WTC11 (cell line): ENCODE measurements around the gene FAM13A. TPM values are rescaled to one million over a fixed set of nuclear protein-coding genes. Genes with fewer than 3 reads are reported as not detected.

ENCODE experiments used
- ATAC-seq: fragments of 200-7000 bp; cut with Tn5 transposase; 2 replicates; pipeline ENCODE4 v1.10.0; 2021; ENCODE audit warnings: mild to moderate bottlenecking, moderate library complexity
- CTCF ChIA-PET: fragments of 300-600 bp; sonication (Branson Sonifier 250); formaldehyde crosslinking; loops from one replicate; lab custom pipeline; 2021; ENCODE audit warnings: antibody characterized with exemption; lab: Charles Lee
- POLR2A ChIA-PET: fragments of 350-600 bp; sonication (Branson Sonifier 250); formaldehyde crosslinking; loops from one replicate; lab custom pipeline; 2021; ENCODE audit warnings: antibody characterized with exemption; lab: Charles Lee
- DNase-seq: peaks from one replicate; pipeline ENCODE4 v3.0.0; 2021; ENCODE audit warnings: low spot score
- H3K27ac Mint-ChIP-seq: 2 replicates; pipeline ENCODE4 v1.8.0; 2021; ENCODE audit warnings: mixed read lengths
- H3K27me3 Mint-ChIP-seq: 2 replicates; pipeline ENCODE4 v1.8.0; 2021; ENCODE audit warnings: low read depth, mild to moderate bottlenecking, moderate library complexity, mixed read lengths
- H3K36me3 Mint-ChIP-seq: 2 replicates; pipeline ENCODE4 v1.8.0; 2021; ENCODE audit warnings: mixed read lengths
- H3K4me1 Mint-ChIP-seq: 2 replicates; pipeline ENCODE4 v1.8.0; 2022; ENCODE audit warnings: mixed read lengths
- H3K4me3 Mint-ChIP-seq: 2 replicates; pipeline ENCODE4 v1.8.0; 2021; ENCODE audit warnings: mild to moderate bottlenecking, moderate library complexity, mixed read lengths
- H3K9me3 Mint-ChIP-seq: 2 replicates; pipeline ENCODE4 v1.8.0; 2021; ENCODE audit warnings: mixed read lengths
- E2F5 ChIP-seq: sonication (generic); formaldehyde crosslinking; IDR thresholded peaks from 2 replicates; pipeline ENCODE4 v1.8.1; 2022; ENCODE audit warnings: mild to moderate bottlenecking, moderate library complexity, missing genetic modification reagents
- ELF4 ChIP-seq: sonication (generic); formaldehyde crosslinking; IDR thresholded peaks from 2 replicates; pipeline ENCODE4 v1.8.1; 2022; ENCODE audit warnings: low read depth, mild to moderate bottlenecking, moderate library complexity, missing genetic modification reagents
- EMX1 ChIP-seq: fragments of 250-450 bp; sonication (Bioruptor Pico); IDR thresholded peaks from 2 replicates; pipeline ENCODE4 v1.8.0; 2021; ENCODE audit warnings: mild to moderate bottlenecking
- ETV6 ChIP-seq: sonication (generic); formaldehyde crosslinking; IDR thresholded peaks from 2 replicates; pipeline ENCODE4 v1.8.1; 2022; ENCODE audit warnings: mild to moderate bottlenecking, missing genetic modification reagents
- GABPB1 ChIP-seq: sonication (generic); formaldehyde crosslinking; IDR thresholded peaks from 2 replicates; pipeline ENCODE4 v1.8.1; 2023; ENCODE audit warnings: mild to moderate bottlenecking, missing genetic modification reagents
- IRF1 ChIP-seq: sonication (generic); formaldehyde crosslinking; IDR thresholded peaks from 2 replicates; pipeline ENCODE4 v1.8.0; 2023; ENCODE audit warnings: missing genetic modification reagents
- IRF2 ChIP-seq: sonication (generic); formaldehyde crosslinking; IDR thresholded peaks from 2 replicates; pipeline ENCODE4 v1.8.0; 2022; ENCODE audit warnings: low read depth, missing genetic modification reagents, borderline replicate concordance
- JAZF1 ChIP-seq: fragments of 250-450 bp; sonication (Bioruptor Pico); IDR thresholded peaks from 2 replicates; pipeline ENCODE4 v1.9.0; 2021; ENCODE audit warnings: moderate library complexity, mild to moderate bottlenecking, inconsistent platforms
- JUN ChIP-seq: sonication (generic); formaldehyde crosslinking; IDR thresholded peaks from 2 replicates; pipeline ENCODE4 v1.8.0; 2023; ENCODE audit warnings: mild to moderate bottlenecking, missing genetic modification reagents
- KAT7 ChIP-seq: sonication (generic); formaldehyde crosslinking; IDR thresholded peaks from 2 replicates; pipeline ENCODE4 v1.8.1; 2023; ENCODE audit warnings: missing genetic modification reagents, mild to moderate bottlenecking, borderline replicate concordance
- NR1H2 ChIP-seq: sonication (generic); formaldehyde crosslinking; IDR thresholded peaks from 2 replicates; pipeline ENCODE4 v1.9.0; 2021; ENCODE audit warnings: mild to moderate bottlenecking, moderate library complexity, missing genetic modification reagents
- OVOL2 ChIP-seq: fragments of 250-450 bp; sonication (Bioruptor Pico); IDR thresholded peaks from 2 replicates; pipeline ENCODE4 v1.9.0; 2021; ENCODE audit warnings: mild to moderate bottlenecking, borderline replicate concordance
- RORB ChIP-seq: fragments of 250-450 bp; sonication (Bioruptor Pico); IDR thresholded peaks from 2 replicates; pipeline ENCODE4 v1.9.0; 2021; ENCODE audit warnings: mild to moderate bottlenecking
- SMAD3 ChIP-seq: sonication (generic); formaldehyde crosslinking; IDR thresholded peaks from 2 replicates; pipeline ENCODE4 v1.8.0; 2022; ENCODE audit warnings: missing genetic modification reagents, mild to moderate bottlenecking, borderline replicate concordance
- SOX15 ChIP-seq: fragments of 250-450 bp; sonication (Bioruptor Pico); IDR thresholded peaks from 2 replicates; pipeline ENCODE4 v1.9.0; 2021; ENCODE audit warnings: mild to moderate bottlenecking
- TCF7 ChIP-seq: sonication (generic); formaldehyde crosslinking; IDR thresholded peaks from 2 replicates; pipeline ENCODE4 v1.8.0; 2022; ENCODE audit warnings: mild to moderate bottlenecking, low read depth, missing genetic modification reagents, moderate library complexity
- TEAD1 ChIP-seq: sonication (generic); formaldehyde crosslinking; IDR thresholded peaks from 2 replicates; pipeline ENCODE4 v1.8.0; 2022; ENCODE audit warnings: mild to moderate bottlenecking, missing genetic modification reagents
- TEAD4 ChIP-seq: sonication (generic); formaldehyde crosslinking; IDR thresholded peaks from 2 replicates; pipeline ENCODE4 v1.8.0; 2022; ENCODE audit warnings: mild to moderate bottlenecking, missing genetic modification reagents
- TP53 ChIP-seq: sonication (generic); formaldehyde crosslinking; IDR thresholded peaks from 2 replicates; pipeline ENCODE4 v1.8.1; 2023; ENCODE audit warnings: mild to moderate bottlenecking, missing genetic modification reagents
- ZNF121 ChIP-seq: sonication (generic); formaldehyde crosslinking; IDR thresholded peaks from 2 replicates; pipeline ENCODE4 v1.8.0; 2023; ENCODE audit warnings: missing genetic modification reagents
- ZNF232 ChIP-seq: sonication (generic); formaldehyde crosslinking; IDR thresholded peaks from 2 replicates; pipeline ENCODE4 v1.8.0; 2022; ENCODE audit warnings: mild to moderate bottlenecking, missing genetic modification reagents
- ZNF263 ChIP-seq: sonication (generic); formaldehyde crosslinking; IDR thresholded peaks from 2 replicates; pipeline ENCODE4 v1.8.1; 2022; ENCODE audit warnings: low read depth, mild to moderate bottlenecking, moderate library complexity, missing genetic modification reagents
- ZNF671 ChIP-seq: fragments of 250-450 bp; sonication (Bioruptor Pico); IDR thresholded peaks from 2 replicates; pipeline ENCODE4 v1.8.0; 2021; ENCODE audit warnings: mild to moderate bottlenecking
- total RNA-seq: library from RNA; stranded (reverse); gene quantifications from 3 replicates; pipeline ENCODE4 v1.2.3, GENCODE V29; 2021
- TF ChIP-seq, protein P1 (sequence below): sonication (generic); formaldehyde crosslinking; conservative IDR thresholded peaks from 2 replicates; pipeline ENCODE4 v1.8.1; 2022; ENCODE audit warnings: mild to moderate bottlenecking, missing genetic modification reagents
- TF ChIP-seq, protein P2 (sequence below): sonication (generic); formaldehyde crosslinking; IDR thresholded peaks from 2 replicates; pipeline ENCODE4 v1.8.1; 2023; ENCODE audit warnings: mild to moderate bottlenecking, missing genetic modification reagents, moderate library complexity
- TF ChIP-seq, protein P3 (sequence below): sonication (generic); formaldehyde crosslinking; IDR thresholded peaks from 2 replicates; pipeline ENCODE4 v1.8.0; 2023; ENCODE audit warnings: mild to moderate bottlenecking, missing genetic modification reagents
- TF ChIP-seq, protein P4 (sequence below): fragments of 250-450 bp; sonication (Bioruptor Pico); IDR thresholded peaks from 2 replicates; pipeline ENCODE4 v1.9.0; 2021; ENCODE audit warnings: moderate library complexity, mild to moderate bottlenecking, inconsistent platforms, borderline replicate concordance
- TF ChIP-seq, protein P5 (sequence below): sonication (generic); formaldehyde crosslinking; IDR thresholded peaks from 2 replicates; pipeline ENCODE4 v1.8.0; 2022; ENCODE audit warnings: mild to moderate bottlenecking, missing genetic modification reagents

Gene FAM13A
- total RNA-seq, 1 experiment from 2014 or later = 14.6 TPM

DNA sequence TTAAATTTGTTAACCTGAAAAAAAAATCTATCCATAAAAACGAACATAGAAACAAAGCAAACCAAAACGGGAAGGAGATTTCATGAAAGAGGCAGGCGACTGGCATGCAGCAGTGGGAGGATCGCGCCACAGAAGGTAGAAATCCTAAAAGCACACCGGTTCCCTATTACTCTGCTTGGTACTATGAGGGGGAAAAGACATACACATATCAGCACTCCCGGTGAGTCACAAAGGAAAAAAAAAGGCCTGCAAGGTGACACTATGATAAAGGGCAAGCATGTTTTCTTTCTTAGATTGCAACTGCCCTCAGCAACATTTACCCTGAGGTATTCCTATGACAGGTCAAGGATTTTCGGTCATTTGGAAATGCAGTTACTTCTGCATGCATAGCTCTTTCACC lies 298.7 kb downstream of the FAM13A start:
- Mint-ChIP-seq H3K4me3 (no peak overlapping the region), H3K4me1 (peaks cover 32% of the 10 kb centered on the region), H3K27ac (peak overlapping the region; percentile 61), H3K36me3 (0 out of 2 replicates have a peak, but pooled peaks cover 5% of the 10 kb centered on the region), H3K9me3 (no peaks in the 10 kb centered on the region), H3K27me3 (no peaks in the 10 kb centered on the region)
- TF ChIP-seq SMAD3 (no peak), ZNF671 (CRISPR knock-in tag) (no peak), ETV6 (CRISPR knock-in tag) (no peak), ELF4 (CRISPR knock-in tag) (no peak), JAZF1 (CRISPR knock-in tag) (no peak), ZNF121 (CRISPR knock-in tag) (no peak), ZNF232 (CRISPR knock-in tag) (no peak), TP53 (CRISPR knock-in tag) (no peak), IRF2 (CRISPR knock-in tag) (no peak), KAT7 (no peak), NR1H2 (CRISPR knock-in tag) (no peak), JUN (CRISPR knock-in tag) (no peak), TEAD4 (CRISPR knock-in tag) (no peak), SOX15 (CRISPR knock-in tag) (no peak), TCF7 (no peak), RORB (CRISPR knock-in tag) (no peak), OVOL2 (no peak)
- TF ChIP-seq, protein P1, sequence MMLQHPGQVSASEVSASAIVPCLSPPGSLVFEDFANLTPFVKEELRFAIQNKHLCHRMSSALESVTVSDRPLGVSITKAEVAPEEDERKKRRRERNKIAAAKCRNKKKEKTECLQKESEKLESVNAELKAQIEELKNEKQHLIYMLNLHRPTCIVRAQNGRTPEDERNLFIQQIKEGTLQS = no peak
- TF ChIP-seq, protein P2, sequence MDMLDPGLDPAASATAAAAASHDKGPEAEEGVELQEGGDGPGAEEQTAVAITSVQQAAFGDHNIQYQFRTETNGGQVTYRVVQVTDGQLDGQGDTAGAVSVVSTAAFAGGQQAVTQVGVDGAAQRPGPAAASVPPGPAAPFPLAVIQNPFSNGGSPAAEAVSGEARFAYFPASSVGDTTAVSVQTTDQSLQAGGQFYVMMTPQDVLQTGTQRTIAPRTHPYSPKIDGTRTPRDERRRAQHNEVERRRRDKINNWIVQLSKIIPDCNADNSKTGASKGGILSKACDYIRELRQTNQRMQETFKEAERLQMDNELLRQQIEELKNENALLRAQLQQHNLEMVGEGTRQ (CRISPR knock-in tag) = no peak
- TF ChIP-seq, protein P3, sequence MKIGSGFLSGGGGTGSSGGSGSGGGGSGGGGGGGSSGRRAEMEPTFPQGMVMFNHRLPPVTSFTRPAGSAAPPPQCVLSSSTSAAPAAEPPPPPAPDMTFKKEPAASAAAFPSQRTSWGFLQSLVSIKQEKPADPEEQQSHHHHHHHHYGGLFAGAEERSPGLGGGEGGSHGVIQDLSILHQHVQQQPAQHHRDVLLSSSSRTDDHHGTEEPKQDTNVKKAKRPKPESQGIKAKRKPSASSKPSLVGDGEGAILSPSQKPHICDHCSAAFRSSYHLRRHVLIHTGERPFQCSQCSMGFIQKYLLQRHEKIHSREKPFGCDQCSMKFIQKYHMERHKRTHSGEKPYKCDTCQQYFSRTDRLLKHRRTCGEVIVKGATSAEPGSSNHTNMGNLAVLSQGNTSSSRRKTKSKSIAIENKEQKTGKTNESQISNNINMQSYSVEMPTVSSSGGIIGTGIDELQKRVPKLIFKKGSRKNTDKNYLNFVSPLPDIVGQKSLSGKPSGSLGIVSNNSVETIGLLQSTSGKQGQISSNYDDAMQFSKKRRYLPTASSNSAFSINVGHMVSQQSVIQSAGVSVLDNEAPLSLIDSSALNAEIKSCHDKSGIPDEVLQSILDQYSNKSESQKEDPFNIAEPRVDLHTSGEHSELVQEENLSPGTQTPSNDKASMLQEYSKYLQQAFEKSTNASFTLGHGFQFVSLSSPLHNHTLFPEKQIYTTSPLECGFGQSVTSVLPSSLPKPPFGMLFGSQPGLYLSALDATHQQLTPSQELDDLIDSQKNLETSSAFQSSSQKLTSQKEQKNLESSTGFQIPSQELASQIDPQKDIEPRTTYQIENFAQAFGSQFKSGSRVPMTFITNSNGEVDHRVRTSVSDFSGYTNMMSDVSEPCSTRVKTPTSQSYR (CRISPR knock-in tag) = no peak
- DNase-seq (no peak), ATAC-seq (no peak)
- POLR2A ChIA-PET = no interaction called here
- CTCF ChIA-PET = interaction anchor here (1.2 to 1.3 kb wide), 2 partner anchors 51 to 85 kb away, joined by 3 read pairs; no protein-coding TSS in a partner anchor

DNA sequence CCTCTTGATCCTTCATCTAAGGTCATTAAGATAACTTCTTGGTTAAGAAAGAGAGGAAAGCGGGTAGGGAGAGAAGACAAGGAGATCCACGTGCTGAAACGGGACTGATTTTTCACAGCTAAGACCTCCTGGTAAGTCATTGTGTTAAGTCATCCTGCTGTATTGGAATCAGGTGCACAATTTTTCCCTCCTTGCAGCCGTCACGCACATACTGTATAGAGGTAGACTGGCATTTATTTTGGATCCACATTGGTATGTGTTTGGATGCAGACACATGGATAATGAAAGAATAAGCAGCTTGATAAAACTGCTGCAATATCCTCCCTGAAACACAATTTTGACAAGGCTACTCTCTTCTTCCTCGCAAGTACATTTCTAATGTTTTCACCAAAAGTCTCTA lies 299.2 kb downstream of the FAM13A start:
- Mint-ChIP-seq H3K27ac (peak overlapping the region; percentile 61; the same call in 1 of the 2 replicates), H3K4me3 (no peak overlapping the region), H3K36me3 (0 out of 2 replicates have a peak, but pooled peaks cover 3% of the 10 kb centered on the region), H3K4me1 (peaks cover 32% of the 10 kb centered on the region), H3K9me3 (no peaks in the 10 kb centered on the region), H3K27me3 (no peaks in the 10 kb centered on the region)
- no peak for DNase-seq
- ChIA-PET CTCF (interaction anchor here (1.3 kb wide), 1 partner anchor 85 kb away, joined by 3 read pairs; no protein-coding TSS in a partner anchor), POLR2A (no interaction called here)
- ATAC-seq = no peak
- TF ChIP-seq ZNF263 (CRISPR knock-in tag) = no peak
- TF ChIP-seq, all 79 proteins: peak for 0

DNA sequence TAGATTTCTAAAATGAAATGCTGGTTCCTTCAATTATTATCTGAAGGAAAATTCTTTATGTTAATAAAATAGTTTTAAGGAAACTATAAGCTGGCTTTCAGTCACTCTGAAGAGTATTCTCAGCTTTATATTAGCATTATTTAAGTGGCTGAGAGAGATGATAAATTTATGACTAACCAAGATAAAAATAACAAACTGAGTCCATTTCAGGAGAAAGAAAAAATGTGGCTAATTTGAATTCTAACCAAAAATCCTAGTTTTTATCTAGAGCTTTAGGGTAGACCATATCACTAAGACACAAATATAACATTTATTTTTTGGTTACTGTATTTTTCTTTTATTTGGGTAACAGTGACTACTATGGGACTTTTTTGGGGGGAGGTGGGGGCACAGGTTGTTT lies 299.9 kb downstream of the FAM13A start:
- no peak for DNase-seq
- CTCF ChIA-PET = no interaction called here
- 0 out of 2 replicates have a peak, but pooled peaks cover 3% of the 10 kb centered on the region for H3K36me3 Mint-ChIP-seq
- ATAC-seq = no peak
- H3K9me3 Mint-ChIP-seq = no peaks in the 10 kb centered on the region
- H3K4me3 Mint-ChIP-seq = no peak overlapping the region
- no peaks in the 10 kb centered on the region for H3K27me3 Mint-ChIP-seq
- H3K4me1 Mint-ChIP-seq = peaks cover 32% of the 10 kb centered on the region
- H3K27ac Mint-ChIP-seq = no peak overlapping the region
- POLR2A ChIA-PET = no interaction called here
- TF ChIP-seq IRF1 (CRISPR knock-in tag) = no peak
- TF ChIP-seq IRF2 (CRISPR knock-in tag) = no peak
- no peak for TF ChIP-seq E2F5 (CRISPR knock-in tag)
- TF ChIP-seq, protein P4, sequence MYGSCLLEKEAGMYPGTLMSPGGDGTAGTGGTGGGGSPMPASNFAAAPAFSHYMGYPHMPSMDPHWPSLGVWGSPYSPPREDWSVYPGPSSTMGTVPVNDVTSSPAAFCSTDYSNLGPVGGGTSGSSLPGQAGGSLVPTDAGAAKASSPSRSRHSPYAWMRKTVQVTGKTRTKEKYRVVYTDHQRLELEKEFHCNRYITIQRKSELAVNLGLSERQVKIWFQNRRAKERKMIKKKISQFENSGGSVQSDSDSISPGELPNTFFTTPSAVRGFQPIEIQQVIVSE = no peak
- TF ChIP-seq, protein P5, sequence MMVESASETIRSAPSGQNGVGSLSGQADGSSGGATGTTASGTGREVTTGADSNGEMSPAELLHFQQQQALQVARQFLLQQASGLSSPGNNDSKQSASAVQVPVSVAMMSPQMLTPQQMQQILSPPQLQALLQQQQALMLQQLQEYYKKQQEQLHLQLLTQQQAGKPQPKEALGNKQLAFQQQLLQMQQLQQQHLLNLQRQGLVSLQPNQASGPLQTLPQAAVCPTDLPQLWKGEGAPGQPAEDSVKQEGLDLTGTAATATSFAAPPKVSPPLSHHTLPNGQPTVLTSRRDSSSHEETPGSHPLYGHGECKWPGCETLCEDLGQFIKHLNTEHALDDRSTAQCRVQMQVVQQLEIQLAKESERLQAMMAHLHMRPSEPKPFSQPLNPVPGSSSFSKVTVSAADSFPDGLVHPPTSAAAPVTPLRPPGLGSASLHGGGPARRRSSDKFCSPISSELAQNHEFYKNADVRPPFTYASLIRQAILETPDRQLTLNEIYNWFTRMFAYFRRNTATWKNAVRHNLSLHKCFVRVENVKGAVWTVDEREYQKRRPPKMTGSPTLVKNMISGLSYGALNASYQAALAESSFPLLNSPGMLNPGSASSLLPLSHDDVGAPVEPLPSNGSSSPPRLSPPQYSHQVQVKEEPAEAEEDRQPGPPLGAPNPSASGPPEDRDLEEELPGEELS = no peak
- no peak for TF ChIP-seq GABPB1 (CRISPR knock-in tag)
- TF ChIP-seq EMX1 (CRISPR knock-in tag) = no peak
- no peak for TF ChIP-seq TEAD1 (CRISPR knock-in tag)
- TF ChIP-seq NR1H2 (CRISPR knock-in tag) = no peak
